ENCODE measurements around the gene TMEM147.

Gene TMEM147

DNA sequence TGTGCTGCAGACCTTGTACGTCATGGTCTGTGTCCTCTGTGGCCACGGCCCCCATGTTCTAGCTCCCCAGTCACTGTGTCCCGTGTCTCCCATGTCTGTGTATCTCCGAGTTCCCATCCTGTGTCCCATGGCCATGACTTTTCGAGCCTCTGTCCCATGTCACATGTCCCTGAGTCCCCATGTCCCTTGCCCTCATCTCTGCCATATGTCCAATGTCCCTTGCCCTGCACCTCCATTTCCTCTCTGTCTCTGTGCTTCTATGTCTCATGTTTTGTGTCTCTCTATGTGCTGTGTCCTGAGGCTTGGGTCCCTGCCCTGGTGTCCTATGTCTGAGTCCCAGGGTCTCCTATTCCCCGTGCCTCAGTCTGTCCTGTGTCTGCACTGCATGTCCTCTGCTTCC, 16.0 kb downstream of the TMEM147 start:
- TF ChIP-seq, protein P1, sequence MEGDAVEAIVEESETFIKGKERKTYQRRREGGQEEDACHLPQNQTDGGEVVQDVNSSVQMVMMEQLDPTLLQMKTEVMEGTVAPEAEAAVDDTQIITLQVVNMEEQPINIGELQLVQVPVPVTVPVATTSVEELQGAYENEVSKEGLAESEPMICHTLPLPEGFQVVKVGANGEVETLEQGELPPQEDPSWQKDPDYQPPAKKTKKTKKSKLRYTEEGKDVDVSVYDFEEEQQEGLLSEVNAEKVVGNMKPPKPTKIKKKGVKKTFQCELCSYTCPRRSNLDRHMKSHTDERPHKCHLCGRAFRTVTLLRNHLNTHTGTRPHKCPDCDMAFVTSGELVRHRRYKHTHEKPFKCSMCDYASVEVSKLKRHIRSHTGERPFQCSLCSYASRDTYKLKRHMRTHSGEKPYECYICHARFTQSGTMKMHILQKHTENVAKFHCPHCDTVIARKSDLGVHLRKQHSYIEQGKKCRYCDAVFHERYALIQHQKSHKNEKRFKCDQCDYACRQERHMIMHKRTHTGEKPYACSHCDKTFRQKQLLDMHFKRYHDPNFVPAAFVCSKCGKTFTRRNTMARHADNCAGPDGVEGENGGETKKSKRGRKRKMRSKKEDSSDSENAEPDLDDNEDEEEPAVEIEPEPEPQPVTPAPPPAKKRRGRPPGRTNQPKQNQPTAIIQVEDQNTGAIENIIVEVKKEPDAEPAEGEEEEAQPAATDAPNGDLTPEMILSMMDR (IDR thresholded peaks at IDR 0.05; ENCODE audit: low read depth, low read length): no peak
- H3K4me3 ChIP-seq (replicated peaks in 1 of 2; ENCODE audit: low read depth in 2 of 2, low read length in 2 of 2): no peak overlapping the region
- DNase-seq (ENCODE audit: low read depth in 2 of 2): no peak

DNA sequence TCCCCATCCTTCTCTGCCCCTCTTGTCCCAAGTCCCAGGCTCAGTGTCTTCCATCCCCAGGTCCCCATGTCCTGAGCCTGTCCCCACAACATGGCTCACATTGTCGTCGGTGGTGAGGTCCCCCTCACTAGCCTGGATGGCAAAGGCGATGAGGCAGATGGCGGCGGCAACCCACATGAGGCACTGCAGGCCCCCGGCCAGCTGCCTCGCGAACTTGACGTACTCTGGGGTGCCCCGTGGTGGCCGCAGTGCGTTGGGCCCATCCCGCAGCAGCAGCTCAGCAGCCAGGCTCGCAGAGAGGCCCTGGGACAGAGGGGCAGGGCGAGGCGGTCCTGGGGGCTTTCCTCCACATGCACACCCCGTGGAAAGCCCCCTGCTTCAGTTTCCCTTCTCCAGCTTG, 16.9 kb downstream of the TMEM147 start:
- TF ChIP-seq, protein P1 (IDR thresholded peaks at IDR 0.05; ENCODE audit: low read depth, low read length): no peak
- no peak for DNase-seq (ENCODE audit: low read depth in 2 of 2)
- no peak overlapping the region for H3K4me3 ChIP-seq (replicated peaks in 1 of 2; ENCODE audit: low read depth in 2 of 2, low read length in 2 of 2)

DNA sequence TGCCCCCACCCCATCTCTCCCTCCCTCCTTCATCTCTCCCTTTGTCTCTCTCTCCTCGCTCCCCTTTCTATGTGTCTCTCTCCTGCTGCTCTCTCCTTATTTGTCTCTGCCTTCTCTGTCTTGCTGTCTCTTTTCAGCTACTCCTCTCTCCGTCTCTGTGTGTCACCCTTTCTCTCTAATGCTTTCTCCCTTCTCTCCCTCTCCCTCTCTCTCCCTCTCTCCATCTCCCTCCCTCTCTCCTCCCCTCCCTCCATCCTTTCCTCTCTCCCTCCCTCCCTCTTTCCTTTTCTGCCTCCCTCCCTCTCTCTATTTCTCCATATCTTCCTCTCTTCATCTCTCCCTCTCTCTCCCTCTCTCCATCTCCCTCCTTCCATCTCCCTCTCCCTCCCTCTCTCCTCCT, 17.4 kb downstream of the TMEM147 start:
- no peak for DNase-seq (ENCODE audit: low read depth in 2 of 2)
- no peak overlapping the region for H3K4me3 ChIP-seq (replicated peaks in 1 of 2; ENCODE audit: low read depth in 2 of 2, low read length in 2 of 2)
- TF ChIP-seq, protein P1 (IDR thresholded peaks at IDR 0.05; ENCODE audit: low read depth, low read length): no peak

DNA sequence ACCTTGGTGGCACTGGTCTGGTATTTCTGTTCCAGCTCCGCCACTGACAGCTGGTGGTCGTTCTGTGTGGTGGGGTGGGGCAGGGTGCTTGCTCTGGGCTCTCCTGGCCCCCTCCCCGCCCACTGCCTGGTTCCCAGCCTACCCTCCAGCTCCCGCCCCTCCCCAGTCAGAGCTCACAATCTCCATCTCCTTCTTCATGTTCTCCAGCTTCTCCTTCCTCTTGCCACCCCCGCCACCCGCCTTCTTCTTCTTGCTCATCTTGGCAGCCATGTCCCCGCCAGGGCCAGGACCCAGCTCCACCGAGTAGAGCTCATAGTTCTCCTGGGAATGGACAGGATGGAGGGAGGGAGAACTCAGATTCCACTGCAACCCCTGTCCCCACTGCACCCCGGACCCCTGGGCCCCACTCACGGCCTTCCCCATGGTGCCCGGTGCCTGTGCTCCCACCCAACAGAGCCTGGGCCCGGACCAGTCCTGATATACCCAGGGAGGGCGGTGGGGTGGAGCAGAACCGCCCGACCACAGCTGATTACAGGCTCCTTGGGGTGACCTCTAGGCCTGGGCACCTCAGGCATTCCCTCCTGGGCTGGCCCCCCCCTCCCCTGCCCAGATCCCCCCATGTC, 17.9 kb downstream of the TMEM147 start, which contains the start of gene ATP4A:
TSS of gene ATP4A (minus strand) at position 452 of the 623 bp plus-strand sequence. CDS start at position 423, 29 bp downstream.
- no peak within 1 kb of the TSS for H3K4me3 ChIP-seq (replicated peaks in 1 of 2; ENCODE audit: low read depth in 2 of 2, low read length in 2 of 2)
- DNase-seq (ENCODE audit: low read depth in 2 of 2): no peak
- TF ChIP-seq, protein P1 (IDR thresholded peaks at IDR 0.05; ENCODE audit: low read depth, low read length): no peak

DNA sequence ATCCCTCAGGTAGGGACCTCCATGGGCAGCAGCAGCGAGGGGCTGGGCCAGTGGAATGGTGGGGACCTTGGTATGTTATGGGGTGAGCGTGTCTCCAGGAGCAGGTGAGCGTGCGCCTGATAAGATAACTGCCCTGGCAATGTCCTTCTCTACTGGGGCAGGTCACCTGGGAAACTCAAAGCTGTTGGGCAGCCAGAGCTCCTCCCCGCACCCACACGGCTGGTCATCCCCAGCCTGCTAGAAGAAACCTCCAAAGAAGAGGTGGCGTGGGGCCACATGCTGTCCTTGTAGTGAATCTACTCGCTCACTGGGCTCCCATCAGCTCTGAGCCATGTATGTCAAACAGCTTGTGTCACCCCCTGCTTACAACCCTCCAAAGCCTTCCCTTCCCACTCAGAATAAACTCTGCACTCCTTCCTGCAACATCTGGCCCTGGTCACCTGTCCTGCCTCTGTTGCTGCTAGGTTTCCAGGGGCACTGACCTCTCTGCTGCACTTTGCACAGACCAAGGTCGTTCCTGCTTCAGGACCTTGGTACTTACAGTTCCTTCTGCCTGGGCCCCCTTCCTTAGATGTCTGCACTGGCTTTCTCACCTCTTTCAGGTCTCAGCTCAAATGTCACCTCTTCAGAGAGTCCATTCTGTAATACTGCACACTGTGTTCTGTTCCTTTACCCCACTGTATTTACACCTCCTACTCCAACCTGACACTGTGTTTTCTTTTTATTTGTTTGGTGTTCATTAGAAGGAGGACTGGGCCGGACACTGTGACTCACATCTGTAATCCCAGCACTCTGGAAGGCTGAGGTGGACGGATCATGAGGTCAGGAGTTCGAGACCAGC, 19.8 kb downstream of the TMEM147 start:
- TF ChIP-seq, protein P1 (IDR thresholded peaks at IDR 0.05; ENCODE audit: low read depth, low read length): no peak
- H3K4me3 ChIP-seq (replicated peaks in 1 of 2; ENCODE audit: low read depth in 2 of 2, low read length in 2 of 2): no peak overlapping the region
- no peak for DNase-seq (ENCODE audit: low read depth in 2 of 2)

DNA sequence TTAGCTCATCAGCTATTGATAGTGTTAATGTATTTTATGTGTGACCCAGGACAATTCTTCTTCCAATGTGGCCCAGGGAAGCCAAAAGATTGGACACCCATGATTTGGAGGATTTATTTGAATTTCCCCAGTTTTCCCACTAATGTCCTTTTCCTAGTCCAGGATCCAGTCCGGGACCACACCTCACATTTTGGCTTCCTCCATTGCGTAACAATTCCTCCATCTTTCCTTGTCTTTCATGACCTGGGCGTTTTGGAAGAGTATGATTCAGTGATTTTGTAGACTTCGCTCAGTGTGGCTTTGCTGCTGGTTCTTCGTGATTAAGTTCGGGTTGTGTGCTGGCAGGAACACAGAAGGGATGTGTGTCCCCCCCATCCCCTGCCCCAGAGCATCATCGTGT, 21.3 kb downstream of the TMEM147 start:
- H3K4me3 ChIP-seq (replicated peaks in 1 of 2; ENCODE audit: low read depth in 2 of 2, low read length in 2 of 2): no peak overlapping the region
- TF ChIP-seq, protein P1 (IDR thresholded peaks at IDR 0.05; ENCODE audit: low read depth, low read length): no peak
- no peak for DNase-seq (ENCODE audit: low read depth in 2 of 2)
